ENCODE results near the gene POMZP3.
"Not testable (repeated sequence)": the region's sequence is repeated elsewhere in the genome, so short reads cannot be mapped to it uniquely, and the experiment has no call there.

POMZP3 gene

GRCh38 chr7:76626989-76627642 lies at the start of gene POMZP3:
Gene POMZP3, minus strand, starts transcription at chr7:76627279. Its CDS starts 1,215 bp downstream, at chr7:76626064.
- peak; percentile 56 for DNase-seq
- peaks cover 12% of the 10 kb centered on the region for H3K4me1 Mint-ChIP-seq
- H3K4me3 Mint-ChIP-seq, result peak within 1 kb of the TSS; percentile 90

DNA sequence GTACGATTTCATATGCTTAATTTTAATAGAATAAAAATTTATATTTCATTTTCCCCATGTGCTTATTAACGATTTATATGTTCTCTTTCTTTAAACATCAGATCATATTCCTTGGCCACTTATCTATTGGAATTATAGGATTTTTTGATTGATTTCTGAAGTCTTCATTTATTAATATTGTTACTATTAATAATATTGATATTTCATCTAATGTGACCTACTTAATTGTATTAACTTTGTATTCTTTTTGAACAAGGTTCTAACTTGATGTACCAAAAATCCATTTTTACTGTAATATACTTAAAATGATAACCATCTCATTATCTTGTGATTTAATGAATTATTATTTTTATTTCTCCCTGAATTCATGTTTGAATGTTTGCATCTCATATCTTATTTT lies 48.7 kb upstream of the POMZP3 start:
- H3K36me3 Mint-ChIP-seq (ENCODE audit: low read depth); H3K4me1 Mint-ChIP-seq; H3K9me3 Mint-ChIP-seq; DNase-seq; H3K4me3 Mint-ChIP-seq; H3K27ac Mint-ChIP-seq; ATAC-seq: not testable (repeated sequence)
- peaks cover 11% of the 10 kb centered on the region for H3K27me3 Mint-ChIP-seq

More at GRCh38 chr7:76626989-76627642, at the start of gene POMZP3:
- Mint-ChIP-seq H3K27ac (peak within 1 kb of the TSS; percentile 96), H3K36me3 (ENCODE audit: low read depth) (peaks cover 15% of the 10 kb centered on the region)
- not testable (repeated sequence) for H3K9me3 Mint-ChIP-seq, H3K27me3 Mint-ChIP-seq
- ATAC-seq, result peak; percentile 95

GRCh38 chr7:76673346-76673745 lies 46.3 kb upstream of the POMZP3 start:
- not testable (repeated sequence) for ATAC-seq; DNase-seq; H3K36me3 Mint-ChIP-seq (ENCODE audit: low read depth); H3K4me1 Mint-ChIP-seq; H3K4me3 Mint-ChIP-seq; H3K9me3 Mint-ChIP-seq; H3K27ac Mint-ChIP-seq
- peaks cover 10% of the 10 kb centered on the region for H3K27me3 Mint-ChIP-seq

- ATAC-seq; H3K27ac Mint-ChIP-seq; H3K36me3 Mint-ChIP-seq (ENCODE audit: low read depth); H3K9me3 Mint-ChIP-seq; DNase-seq; H3K27me3 Mint-ChIP-seq; H3K4me1 Mint-ChIP-seq; H3K4me3 Mint-ChIP-seq: not testable (repeated sequence)
These were observed 32.1 kb upstream of the POMZP3 start for GRCh38 chr7:76659212-76659611.

GRCh38 chr7:76656425-76656824 lies 29.3 kb upstream of the POMZP3 start:
- not testable (repeated sequence) for H3K9me3 Mint-ChIP-seq; H3K36me3 Mint-ChIP-seq (ENCODE audit: low read depth); ATAC-seq; H3K27me3 Mint-ChIP-seq; H3K4me1 Mint-ChIP-seq; H3K27ac Mint-ChIP-seq; H3K4me3 Mint-ChIP-seq; DNase-seq

GRCh38 chr7:76642620-76643019 lies 15.5 kb upstream of the POMZP3 start:
- H3K27ac Mint-ChIP-seq; H3K27me3 Mint-ChIP-seq; H3K36me3 Mint-ChIP-seq (ENCODE audit: low read depth); H3K4me1 Mint-ChIP-seq; ATAC-seq; H3K9me3 Mint-ChIP-seq; H3K4me3 Mint-ChIP-seq; DNase-seq: not testable (repeated sequence)

DNA sequence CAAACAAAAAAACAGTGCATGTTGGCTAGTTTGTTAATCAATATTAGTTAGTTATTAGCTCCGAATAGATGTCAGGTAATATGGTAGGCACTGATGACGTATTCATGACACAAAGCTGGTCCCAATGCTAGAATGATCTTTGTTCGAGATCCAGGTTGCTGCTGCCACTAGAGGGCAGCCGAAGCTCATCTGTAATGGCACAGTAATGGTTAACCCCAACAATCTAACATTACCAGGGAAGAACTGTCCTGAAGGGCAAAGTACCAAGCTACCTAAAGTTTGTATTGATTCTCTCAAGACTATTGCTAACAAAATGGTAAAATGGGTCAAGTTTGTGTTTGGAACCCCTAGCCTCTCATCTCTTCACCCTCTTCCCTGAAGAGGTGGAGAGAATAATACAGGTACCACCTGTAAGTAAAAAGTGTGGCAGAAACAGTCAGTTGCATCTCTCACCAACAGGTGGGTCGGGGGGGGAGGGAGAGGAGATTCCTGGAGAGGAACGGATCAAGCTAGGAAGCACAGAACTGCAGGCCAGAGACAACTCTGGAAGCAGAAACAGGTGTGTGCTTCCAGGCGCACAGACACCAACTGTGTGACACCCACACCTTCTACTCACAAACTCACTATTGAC lies 10.1 kb upstream of the POMZP3 start:
- not testable (repeated sequence) for H3K9me3 Mint-ChIP-seq; H3K4me1 Mint-ChIP-seq; H3K4me3 Mint-ChIP-seq; DNase-seq; H3K27me3 Mint-ChIP-seq; H3K36me3 Mint-ChIP-seq (ENCODE audit: low read depth); H3K27ac Mint-ChIP-seq
- peak; percentile 91 for ATAC-seq

DNA sequence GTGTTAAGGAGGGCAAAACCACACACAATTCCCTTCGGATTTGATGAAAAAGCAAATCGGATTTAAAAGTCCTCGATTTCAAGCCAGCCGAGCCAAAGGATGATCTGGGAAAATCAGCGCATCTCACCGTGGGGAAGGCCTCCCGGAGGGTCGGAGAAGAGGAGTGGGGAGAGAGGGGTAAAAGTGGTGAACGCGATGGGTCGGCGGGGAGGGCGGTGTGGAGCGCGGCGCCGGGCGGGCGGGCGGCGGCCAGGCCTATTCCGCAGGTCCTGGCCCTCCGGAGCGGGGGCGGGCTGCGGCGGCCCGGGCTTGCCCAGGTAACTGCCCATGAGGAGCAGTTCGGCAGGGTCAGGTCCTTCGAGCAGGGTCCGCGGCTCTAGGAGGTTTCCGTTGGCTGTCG lies 498 bp downstream of the POMZP3 start:
- Mint-ChIP-seq H3K4me3 (peak overlapping the region; percentile 89), H3K36me3 (ENCODE audit: low read depth) (peaks cover 15% of the 10 kb centered on the region), H3K27ac (peak overlapping the region; percentile 96), H3K4me1 (peaks cover 12% of the 10 kb centered on the region)
- not testable (repeated sequence) for H3K27me3 Mint-ChIP-seq, H3K9me3 Mint-ChIP-seq
- peak; percentile 39 for ATAC-seq
- peak; percentile 42 for DNase-seq

DNA sequence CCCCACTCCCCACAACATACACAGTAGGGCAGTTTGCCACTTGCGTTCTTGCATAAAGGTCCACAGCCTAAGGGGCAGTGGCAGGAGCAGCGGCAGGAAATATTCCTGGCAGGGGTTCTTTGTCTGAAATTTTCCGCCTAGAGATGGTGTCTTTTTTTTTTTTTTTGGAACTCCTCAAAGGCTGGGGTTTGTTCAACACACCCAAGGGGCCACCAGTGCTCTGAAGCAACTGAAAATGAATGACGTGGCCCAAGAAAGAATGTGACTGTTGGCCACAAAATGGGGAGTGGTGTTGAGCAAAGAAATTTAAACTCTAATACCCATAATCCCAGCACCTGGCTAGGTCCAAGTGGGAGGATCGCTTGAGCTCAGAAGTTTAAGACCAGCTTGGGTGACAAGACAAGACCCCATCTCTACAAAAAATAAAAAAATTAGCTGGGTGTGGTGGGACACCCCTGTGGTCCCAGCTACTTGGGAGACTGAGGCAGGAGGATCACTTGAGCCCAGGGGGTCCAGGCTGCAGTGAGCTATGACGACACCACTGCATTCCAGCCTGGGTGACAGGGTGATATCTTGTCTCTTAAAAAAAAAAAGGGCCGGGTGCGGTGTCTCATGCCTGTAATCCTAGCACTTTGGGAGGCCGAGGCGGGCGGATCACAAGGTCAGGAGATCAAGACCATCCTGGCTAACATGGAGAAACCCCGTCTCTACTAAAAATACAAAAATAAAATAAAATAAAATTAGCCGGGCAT lies 7.5 kb downstream of the POMZP3 start:
- not testable (repeated sequence) for H3K4me3 Mint-ChIP-seq, H3K9me3 Mint-ChIP-seq, H3K27ac Mint-ChIP-seq, H3K4me1 Mint-ChIP-seq, H3K27me3 Mint-ChIP-seq, ATAC-seq, DNase-seq
- peaks cover 13% of the 10 kb centered on the region for H3K36me3 Mint-ChIP-seq (ENCODE audit: low read depth)

DNA sequence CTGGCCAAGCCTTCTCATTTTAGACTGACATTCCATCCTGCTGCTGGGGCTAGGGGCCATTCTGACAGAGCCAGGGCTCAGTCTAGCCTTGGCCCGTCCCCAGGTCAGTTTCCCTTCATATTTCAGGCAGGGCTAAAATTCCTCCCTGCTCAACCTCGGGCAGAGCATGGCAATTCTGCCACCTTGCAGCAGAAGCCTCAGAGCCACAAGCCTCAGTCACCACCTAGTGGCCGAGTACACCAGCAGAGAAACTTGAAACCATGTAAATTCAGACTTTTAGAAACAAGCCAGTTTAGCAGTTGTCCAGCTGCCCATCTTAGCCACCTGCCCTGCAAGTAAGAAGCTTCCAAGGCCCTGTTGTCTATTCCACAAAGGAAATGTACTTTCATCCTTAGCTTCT lies 13.3 kb downstream of the POMZP3 start:
- not testable (repeated sequence) for DNase-seq; H3K4me1 Mint-ChIP-seq; H3K27me3 Mint-ChIP-seq; H3K4me3 Mint-ChIP-seq; H3K9me3 Mint-ChIP-seq; H3K36me3 Mint-ChIP-seq (ENCODE audit: low read depth); ATAC-seq; H3K27ac Mint-ChIP-seq

DNA sequence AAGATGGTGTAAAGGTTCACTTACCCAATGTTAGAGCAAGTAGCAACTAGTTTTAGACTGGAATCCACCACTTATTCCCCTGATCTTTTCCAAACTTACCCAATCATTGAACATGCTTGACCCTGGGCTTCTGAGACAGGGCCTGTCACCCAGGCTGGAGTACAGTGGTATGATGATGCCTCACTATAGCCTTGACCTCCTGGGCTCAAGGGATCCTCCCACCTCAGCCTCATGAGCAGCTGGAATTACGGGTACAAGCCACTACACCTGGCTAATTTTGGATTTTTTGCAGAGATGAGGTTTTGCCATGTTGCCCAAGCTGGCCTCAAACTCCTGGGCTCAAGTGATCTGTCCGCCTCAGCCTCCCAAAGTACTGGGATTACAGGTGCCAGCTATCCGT lies 14.8 kb downstream of the POMZP3 start:
- peaks cover 16% of the 10 kb centered on the region for H3K4me1 Mint-ChIP-seq
- H3K4me3 Mint-ChIP-seq; H3K27me3 Mint-ChIP-seq; H3K9me3 Mint-ChIP-seq; H3K27ac Mint-ChIP-seq; DNase-seq; H3K36me3 Mint-ChIP-seq (ENCODE audit: low read depth); ATAC-seq: not testable (repeated sequence)

GRCh38 chr7:76609864-76610263 lies 17.2 kb downstream of the POMZP3 start:
- H3K9me3 Mint-ChIP-seq; H3K27me3 Mint-ChIP-seq; H3K27ac Mint-ChIP-seq; H3K36me3 Mint-ChIP-seq (ENCODE audit: low read depth); DNase-seq; H3K4me3 Mint-ChIP-seq: not testable (repeated sequence)
- H3K4me1 Mint-ChIP-seq, result peaks cover 25% of the 10 kb centered on the region
- ATAC-seq, result peak; percentile 45

DNA sequence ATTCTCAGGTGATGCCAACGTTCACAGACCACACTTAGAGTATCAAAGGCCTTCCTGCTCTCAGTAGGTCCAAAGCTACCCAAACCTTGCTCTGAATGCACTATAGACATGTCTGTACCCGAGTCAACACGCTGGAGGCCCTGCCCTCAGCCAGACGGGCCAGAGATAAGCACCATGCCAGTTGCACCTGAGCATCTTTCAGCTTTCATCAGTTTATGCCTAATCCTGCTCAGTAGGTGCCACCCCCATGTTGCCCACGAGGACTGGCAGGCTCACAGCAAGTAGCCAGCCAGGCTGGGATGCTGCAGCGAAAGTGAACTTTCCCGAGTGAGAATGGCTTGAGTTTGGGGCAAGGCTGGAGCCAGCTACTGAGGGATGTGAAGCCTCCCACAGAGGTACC lies 18.6 kb downstream of the POMZP3 start:
- not testable (repeated sequence) for DNase-seq; H3K9me3 Mint-ChIP-seq; H3K36me3 Mint-ChIP-seq (ENCODE audit: low read depth); H3K4me3 Mint-ChIP-seq; ATAC-seq; H3K27me3 Mint-ChIP-seq
- Mint-ChIP-seq H3K4me1 (peaks cover 25% of the 10 kb centered on the region), H3K27ac (peak overlapping the region; percentile 59)

- H3K4me3 Mint-ChIP-seq; H3K36me3 Mint-ChIP-seq (ENCODE audit: low read depth); H3K27me3 Mint-ChIP-seq; H3K9me3 Mint-ChIP-seq: not testable (repeated sequence)
- ATAC-seq (peak; percentile 93), DNase-seq (peak; percentile 60)
- peak overlapping the region; percentile 62 for H3K27ac Mint-ChIP-seq
- H3K4me1 Mint-ChIP-seq, result peaks cover 25% of the 10 kb centered on the region
These were observed 21.1 kb downstream of the POMZP3 start for GRCh38 chr7:76606027-76606426.

DNA sequence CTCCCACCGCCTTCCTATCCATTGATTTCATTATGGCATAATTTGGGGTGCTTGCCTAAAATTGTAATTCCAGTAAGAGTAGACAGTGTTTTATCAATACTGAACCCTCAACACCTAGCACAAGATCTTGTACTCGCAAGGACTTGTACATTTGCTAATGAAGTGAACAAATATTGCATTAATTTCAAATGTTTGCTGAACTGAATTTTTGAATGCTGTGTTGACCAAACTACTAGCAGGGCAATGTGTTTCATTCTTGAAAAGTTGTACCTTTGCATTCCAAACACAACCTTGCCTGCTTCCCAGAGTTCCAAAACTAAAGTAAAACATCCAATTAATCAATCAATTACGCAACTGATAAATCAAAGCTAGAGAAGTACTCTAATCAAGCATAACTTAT lies 26.4 kb downstream of the POMZP3 start:
- H3K9me3 Mint-ChIP-seq; H3K36me3 Mint-ChIP-seq (ENCODE audit: low read depth); H3K4me3 Mint-ChIP-seq; H3K27me3 Mint-ChIP-seq; ATAC-seq; DNase-seq: not testable (repeated sequence)
- peaks cover 38% of the 10 kb centered on the region for H3K4me1 Mint-ChIP-seq
- H3K27ac Mint-ChIP-seq, result peak overlapping the region; percentile 86

Data from activated naive CD8-positive, alpha-beta T cell treated with anti-CD3 and anti-CD28 coated beads, Interleukin-2, amount 50 U/mL, for 24 hours (primary cell).